IMR-90 (cell line): ENCODE data around the gene HCAR3. TPM values are rescaled to one million over a fixed set of nuclear protein-coding genes. Genes with fewer than 3 reads are reported as not detected.

Experiments
- ATAC-seq: fragments of 200-7000 bp; cut with Tn5 transposase; 2 replicates; pipeline ENCODE4 v1.9.1; 2020; ENCODE audit warnings: low read depth, mild to moderate bottlenecking, moderate library complexity
- BruUV-seq: library from RNA; stranded (reverse); fragments of 400-500 nt; replicated peaks from 2 replicates; lab custom pipeline; 2021; lab: Mats Ljungman, UMichigan
- CTCF ChIA-PET: fragments of 300-600 bp; formaldehyde crosslinking; extraction: SDS; loops from one replicate; lab custom pipeline; 2021; ENCODE audit warnings: antibody characterized with exemption; lab: Yijun Ruan, JAX
- POLR2A ChIA-PET: fragments of 300-600 bp; sonication (Branson Sonifier 250); formaldehyde crosslinking; loops from one replicate; lab custom pipeline; 2022; ENCODE audit warnings: antibody characterized with exemption; ENCODE audit not compliant: unreplicated experiment; lab: Charles Lee
- DNase-seq: peaks from one replicate; pipeline ENCODE4 v3.0.0; 2013
- H2AFZ ChIP-seq: replicated peaks from 2 replicates; pipeline ENCODE3; 2013; ENCODE audit warnings: low read length, mild to moderate bottlenecking; ENCODE audit not compliant: poor library complexity
- H2AK5ac ChIP-seq: 2 replicates; pipeline ENCODE4 v1.6.1; 2013; ENCODE audit warnings: low read depth, low read length, inconsistent platforms
- H2AK9ac ChIP-seq: replicated peaks from 2 replicates; pipeline ENCODE3; 2013; ENCODE audit warnings: mild to moderate bottlenecking, low read depth, low read length, moderate library complexity; ENCODE audit not compliant: poor library complexity
- H2BK120ac ChIP-seq: 2 replicates; pipeline ENCODE4 v1.6.1; 2013; ENCODE audit warnings: low read depth, low read length, inconsistent platforms
- H2BK15ac ChIP-seq: 3 replicates; pipeline ENCODE4 v1.6.1; 2013; ENCODE audit warnings: low read depth, low read length, inconsistent platforms
- H2BK20ac ChIP-seq: 2 replicates; pipeline ENCODE4 v1.6.1; 2013; ENCODE audit warnings: low read depth, mild to moderate bottlenecking, inconsistent platforms, low read length, moderate library complexity
- H2BK5ac ChIP-seq: 2 replicates; pipeline ENCODE4 v1.6.1; 2013; ENCODE audit warnings: mild to moderate bottlenecking, low read depth, low read length, inconsistent platforms; ENCODE audit not compliant: poor library complexity, severe bottlenecking
- H3K14ac ChIP-seq: replicated peaks from 2 replicates; pipeline ENCODE4 v1.6.1; 2013; ENCODE audit warnings: low read depth, low read length, inconsistent platforms
- H3K18ac ChIP-seq: 2 replicates; pipeline ENCODE4 v1.6.1; 2013; ENCODE audit warnings: low read depth, low read length, control low read depth
- H3K23ac ChIP-seq: 2 replicates; pipeline ENCODE4 v1.6.1; 2013; ENCODE audit warnings: low read depth, low read length, inconsistent platforms
- H3K27ac ChIP-seq: 2 replicates; pipeline ENCODE4 v1.5.1; 2013; ENCODE audit warnings: mild to moderate bottlenecking, control low read depth, low read length; ENCODE audit not compliant: insufficient read depth
- H3K27me3 ChIP-seq: 2 replicates; pipeline ENCODE4 v1.6.1; 2013; ENCODE audit warnings: low read length; ENCODE audit not compliant: control insufficient read depth, insufficient read depth
- H3K36me3 ChIP-seq: 2 replicates; pipeline ENCODE4 v1.6.1; 2013; ENCODE audit warnings: low read length, mixed read lengths; ENCODE audit not compliant: control insufficient read depth, insufficient read depth
- H3K4ac ChIP-seq: 2 replicates; pipeline ENCODE4 v1.6.1; 2013; ENCODE audit warnings: low read depth, low read length, inconsistent platforms
- H3K4me1 ChIP-seq: 2 replicates; pipeline ENCODE4 v1.6.1; 2013; ENCODE audit warnings: low read length, mixed read lengths; ENCODE audit not compliant: control insufficient read depth, insufficient read depth
- H3K4me2 ChIP-seq: 2 replicates; pipeline ENCODE4 v1.6.1; 2013; ENCODE audit warnings: low read depth, mild to moderate bottlenecking, control low read depth, low read length, moderate library complexity
- H3K4me3 ChIP-seq: 2 replicates; pipeline ENCODE4 v1.5.1; 2013; ENCODE audit warnings: low read depth, mild to moderate bottlenecking, control low read depth, low read length, moderate library complexity; ENCODE audit not compliant: insufficient read depth
- H3K56ac ChIP-seq: 2 replicates; pipeline ENCODE4 v1.6.1; 2013; ENCODE audit warnings: low read length, inconsistent platforms; ENCODE audit not compliant: insufficient read depth; ENCODE audit errors: extremely low read depth
- H3K79me1 ChIP-seq, 2 experiments: 2 replicates each; pipeline ENCODE4 v1.6.1; 2013; ENCODE audit warnings: low read length in 2 of 2, inconsistent platforms in 1 of 2, low read depth in 1 of 2
- H3K9ac ChIP-seq: 2 replicates; pipeline ENCODE4 v1.6.1; 2013; ENCODE audit warnings: low read depth, low read length, control low read depth
- H3K9me1 ChIP-seq: 2 replicates; pipeline ENCODE4 v1.6.1; 2013; ENCODE audit warnings: low read length, inconsistent platforms; ENCODE audit not compliant: insufficient read depth
- H3K9me3 ChIP-seq: 2 replicates; pipeline ENCODE4 v1.6.1; 2013; ENCODE audit warnings: low read length; ENCODE audit not compliant: control insufficient read depth, insufficient read depth
- H4K20me1 ChIP-seq: 2 replicates; pipeline ENCODE4 v1.6.1; 2013; ENCODE audit warnings: low read length, inconsistent platforms; ENCODE audit not compliant: insufficient read depth
- H4K5ac ChIP-seq: 2 replicates; pipeline ENCODE4 v1.6.1; 2013; ENCODE audit warnings: mild to moderate bottlenecking, low read depth, low read length, control low read depth
- H4K8ac ChIP-seq, 2 experiments: 2 replicates each; pipeline ENCODE4 v1.6.1; 2013; ENCODE audit warnings: low read depth in 2 of 2, low read length in 2 of 2, control low read depth in 1 of 2, inconsistent platforms in 1 of 2
- H4K91ac ChIP-seq: 2 replicates; pipeline ENCODE4 v1.6.1; 2013; ENCODE audit warnings: low read depth, low read length, inconsistent platforms; ENCODE audit not compliant: insufficient read depth
- BHLHE40 ChIP-seq: fragments of 150-350 bp; IDR thresholded peaks from 2 replicates; pipeline ENCODE4 v1.6.1; 2016; ENCODE audit warnings: mild to moderate bottlenecking, low read depth, low read length
- CEBPB ChIP-seq: IDR thresholded peaks from 2 replicates; pipeline ENCODE4 v1.6.1; 2012; ENCODE audit warnings: low read depth, low read length, improper control_type of control experiment
- CHD1 ChIP-seq: IDR thresholded peaks from 2 replicates; pipeline ENCODE4 v1.6.1; 2012; ENCODE audit warnings: low read depth, low read length, improper control_type of control experiment
- CTCF ChIP-seq: conservative IDR thresholded peaks from 2 replicates; pipeline ENCODE4 v1.5.1; 2012; ENCODE audit warnings: mild to moderate bottlenecking, low read depth, low read length, improper control_type of control experiment
- FOS ChIP-seq: fragments of 150-350 bp; IDR thresholded peaks from 2 replicates; pipeline ENCODE4 v1.6.1; 2016; ENCODE audit warnings: low read depth, low read length
- MXI1 ChIP-seq: IDR thresholded peaks from 2 replicates; pipeline ENCODE4 v1.6.1; 2012; ENCODE audit warnings: low read depth, mild to moderate bottlenecking, low read length, moderate library complexity, borderline replicate concordance
- RFX5 ChIP-seq: IDR thresholded peaks from 2 replicates; pipeline ENCODE4 v1.8.0; 2012; ENCODE audit warnings: low read depth, mild to moderate bottlenecking, low read length, moderate library complexity
- SMC3 ChIP-seq: fragments of 150-350 bp; IDR thresholded peaks from 2 replicates; pipeline ENCODE4 v1.6.1; 2016; ENCODE audit warnings: low read depth, mild to moderate bottlenecking, antibody characterized with exemption, low read length, moderate library complexity
- WGBS, 2 experiments: methylation state at CpG; one replicate each; pipeline versions ENCODE4 v1.1.5 to v1.1.7; 2013; ENCODE audit warnings: missing lambda C conversion rate in 2 of 2; ENCODE audit not compliant: insufficient read length in 1 of 2; ENCODE audit errors: extremely low coverage in 2 of 2; 5-methylcytosine and 5-hydroxymethylcytosine counted together
- dilution Hi-C: fragments of 300-500 bp; cut with HindIII; formaldehyde crosslinking; loops from one replicate; pipeline ENCODE4 v1.14.3; 2018; ENCODE audit warnings: low sequenced_read_pairs; ENCODE audit not compliant: unreplicated experiment
- in situ Hi-C: fragments of 300-500 bp; cut with MboI; formaldehyde crosslinking; loops from 3 replicates; pipeline ENCODE4 v1.14.3; 2019; ENCODE audit warnings: low sequenced_read_pairs, inconsistent platforms, mixed read lengths
- intact Hi-C: fragments of 100-400 bp; cut with micrococcal nuclease; formaldehyde crosslinking; loops from 2 replicates; pipeline ENCODE4 v1.10.0; 2022
- polyA plus RNA-seq, 3 experiments: library from polyadenylated mRNA; depleted of rRNA; stranded (reverse); fragments of >200 nt; gene quantifications; 2 replicates each; pipeline ENCODE4 v1.2.3, GENCODE V29; 2012; ENCODE audit warnings: low replicate concordance in 1 of 3
- total RNA-seq: library from RNA; depleted of rRNA; stranded (reverse); fragments of >200 nt; gene quantifications from 2 replicates; pipeline ENCODE4 v1.2.3, GENCODE V29; 2012
- TF ChIP-seq, protein P1 (sequence below): fragments of 150-350 bp; IDR thresholded peaks from 2 replicates; pipeline ENCODE4 v1.6.1; 2017; ENCODE audit warnings: mild to moderate bottlenecking, antibody characterized with exemption, low read length, low read depth

HCAR3 gene
- total and polyA plus RNA-seq, 2 of the 4 experiments (the other 2 are of a cell fraction) = not detected

DNA sequence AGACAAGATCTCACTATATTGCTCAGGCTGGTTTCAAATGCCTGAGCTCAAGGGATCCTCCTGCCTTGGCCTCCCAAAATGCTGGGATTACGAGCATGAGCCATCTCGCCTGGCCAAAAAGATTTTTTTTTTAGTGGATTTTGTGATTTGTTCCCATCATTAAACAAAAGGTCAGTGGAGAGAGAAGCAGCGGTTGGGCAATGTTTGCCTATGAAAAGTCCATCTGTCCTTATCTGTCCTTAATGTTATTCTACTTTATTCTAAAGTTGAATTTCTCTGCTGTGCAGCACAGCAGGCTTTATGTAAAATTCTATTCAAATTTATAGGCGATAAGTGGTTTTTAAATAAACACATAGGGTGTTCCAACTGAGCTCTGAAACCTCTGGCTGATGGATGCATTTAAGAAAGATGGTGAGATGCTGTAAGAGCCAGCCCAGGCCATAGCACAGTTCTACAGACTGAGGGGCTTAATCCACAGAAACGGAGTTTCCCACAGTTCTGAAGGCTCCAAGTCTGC lies 32.3 kb downstream of the HCAR3 start:
- no TSS peak for BruUV-seq
- no peak overlapping the region for H3K9ac ChIP-seq

More for the DNA sequence above, 32.3 kb downstream of the HCAR3 start:
- H3K36me3 ChIP-seq = no peaks in the 10 kb centered on the region
- in situ Hi-C loops = no loop called here
- TF ChIP-seq CHD1 (no peak), BHLHE40 (no peak), CTCF (no peak), SMC3 (no peak), CEBPB (no peak), RFX5 (no peak), MXI1 (no peak), FOS (no peak)
- TF ChIP-seq, protein P1, sequence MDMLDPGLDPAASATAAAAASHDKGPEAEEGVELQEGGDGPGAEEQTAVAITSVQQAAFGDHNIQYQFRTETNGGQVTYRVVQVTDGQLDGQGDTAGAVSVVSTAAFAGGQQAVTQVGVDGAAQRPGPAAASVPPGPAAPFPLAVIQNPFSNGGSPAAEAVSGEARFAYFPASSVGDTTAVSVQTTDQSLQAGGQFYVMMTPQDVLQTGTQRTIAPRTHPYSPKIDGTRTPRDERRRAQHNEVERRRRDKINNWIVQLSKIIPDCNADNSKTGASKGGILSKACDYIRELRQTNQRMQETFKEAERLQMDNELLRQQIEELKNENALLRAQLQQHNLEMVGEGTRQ = no peak
- intact Hi-C loops = no loop called here
- ChIA-PET CTCF (interaction anchor here (0.6 kb wide), 1 partner anchor 191 kb away, joined by 3 read pairs; no protein-coding TSS in a partner anchor), POLR2A (no interaction called here)
- no CpG with 5 or more reads among the region's 5 CpGs for WGBS, 2 experiments
- H2BK120ac ChIP-seq = no peak overlapping the region
- H3K14ac ChIP-seq = no peak overlapping the region; the same call in 1 of the 2 replicates
- H3K4me3 ChIP-seq = no peak overlapping the region
- H2BK5ac ChIP-seq = no peak overlapping the region
- DNase-seq (no peak), ATAC-seq (no peak)
- no peaks in the 10 kb centered on the region for H3K27me3 ChIP-seq
- no peak overlapping the region for H4K91ac ChIP-seq
- no peak overlapping the region for H4K5ac ChIP-seq
- no peak overlapping the region for H2AFZ ChIP-seq
- H4K8ac ChIP-seq = no peak overlapping the region
- no peak overlapping the region for H3K56ac ChIP-seq
- H2AK9ac ChIP-seq = no peak overlapping the region
- H3K4ac ChIP-seq = no peak overlapping the region
- H3K9me3 ChIP-seq = no peaks in the 10 kb centered on the region
- peaks cover 7% of the 10 kb centered on the region for H3K4me1 ChIP-seq
- no peak overlapping the region for H3K4me2 ChIP-seq
- no peak overlapping the region for H2AK5ac ChIP-seq
- H2BK15ac ChIP-seq = no peak overlapping the region
- H3K18ac ChIP-seq = no peak overlapping the region
- H3K9me1 ChIP-seq = peaks cover 5% of the 10 kb centered on the region
- dilution Hi-C loops = no loop called here
- H3K79me1 ChIP-seq = peaks cover 0 to 3% of the 10 kb centered on the region in 2 experiments; a peak in 1 of 4 replicates
- H4K20me1 ChIP-seq = no peaks in the 10 kb centered on the region
- no peak overlapping the region for H2BK20ac ChIP-seq
- no peak overlapping the region for H3K23ac ChIP-seq
- H3K27ac ChIP-seq = no peak overlapping the region
